HG02970 (cell line): Measurements from ENCODE around the gene GAREM2.
"Not testable (repeated sequence)": the region's sequence is repeated elsewhere in the genome, so short reads cannot be mapped to it uniquely, and the experiment has no call there.

Experiments used
- ATAC-seq: cut with Tn5 transposase; IDR thresholded peaks from one replicate; pipeline ENCODE4 v1.9.1; 2021; ENCODE audit warnings: mild to moderate bottlenecking, moderate library complexity, moderate number of reproducible peaks; ENCODE audit not compliant: unreplicated experiment, low FRiP score

The GAREM2 gene

DNA sequence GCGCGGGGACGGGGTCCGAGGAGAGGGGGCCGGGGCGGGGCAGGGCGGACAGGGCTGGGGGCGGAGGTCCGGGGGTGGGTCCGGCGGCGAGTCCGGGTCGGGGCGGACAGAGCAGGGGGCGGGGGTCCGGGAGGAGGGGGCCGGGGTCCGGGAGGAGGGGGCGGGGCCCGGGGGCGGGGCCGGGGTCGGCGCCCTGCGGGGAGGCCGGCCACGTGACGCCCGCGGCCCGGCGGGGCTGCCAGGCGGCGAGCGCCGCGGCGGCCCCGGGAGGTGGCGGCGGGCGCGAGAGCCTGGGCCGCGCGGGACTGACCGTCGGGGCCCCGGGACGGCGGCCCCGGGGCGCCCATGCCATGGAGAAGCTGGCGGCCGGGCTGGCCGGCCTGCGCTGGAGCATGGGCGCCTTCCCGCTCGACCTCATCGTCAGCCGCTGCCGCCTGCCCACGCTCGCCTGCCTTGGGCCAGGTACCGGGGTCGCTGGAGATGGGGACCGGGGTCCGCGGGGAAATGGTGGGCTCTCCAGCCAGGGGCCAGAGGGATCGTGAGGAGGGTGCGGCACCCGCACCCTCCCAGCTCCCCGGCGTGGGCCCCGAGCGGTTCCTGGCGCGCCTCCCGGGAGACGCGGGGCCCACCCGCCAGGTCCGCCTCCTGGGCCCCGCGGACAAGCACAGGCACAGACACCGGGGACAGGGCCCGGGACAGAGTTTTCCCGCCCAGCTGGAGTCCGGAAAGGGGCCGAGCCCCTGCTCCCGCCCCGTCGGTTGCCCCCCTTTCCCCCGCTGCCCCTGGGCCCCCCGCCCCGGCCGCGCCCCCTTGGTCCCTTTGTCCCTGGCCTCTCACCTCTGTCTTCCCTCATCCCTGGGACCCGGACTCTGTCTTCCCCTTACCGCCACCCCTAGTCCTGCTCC is at the start of gene GAREM2:
Gene GAREM2, plus strand, starts transcription at position 218 of the 905 bp plus-strand sequence. Its CDS starts 133 bp downstream, at position 351.
- no peak for ATAC-seq

DNA sequence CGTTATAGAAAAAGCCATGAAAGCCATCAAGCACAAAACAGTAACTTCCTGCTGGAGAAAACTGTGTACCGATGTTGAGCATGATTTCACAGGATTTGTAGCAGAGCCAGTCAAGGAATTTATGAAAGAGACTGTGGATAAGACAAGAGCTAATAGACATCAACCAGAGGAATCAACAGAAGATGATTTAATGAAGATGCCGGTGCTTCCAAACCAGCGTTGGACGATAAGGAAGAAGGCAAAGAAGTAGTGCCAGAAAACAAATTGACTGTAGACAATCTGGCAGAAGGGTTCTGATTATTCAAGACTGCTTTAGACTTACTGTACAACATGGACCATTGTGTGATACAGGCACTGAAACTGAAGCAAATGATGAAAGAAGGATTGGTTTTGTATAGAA is 49.5 kb upstream of the GAREM2 start:
- no peak for ATAC-seq

DNA sequence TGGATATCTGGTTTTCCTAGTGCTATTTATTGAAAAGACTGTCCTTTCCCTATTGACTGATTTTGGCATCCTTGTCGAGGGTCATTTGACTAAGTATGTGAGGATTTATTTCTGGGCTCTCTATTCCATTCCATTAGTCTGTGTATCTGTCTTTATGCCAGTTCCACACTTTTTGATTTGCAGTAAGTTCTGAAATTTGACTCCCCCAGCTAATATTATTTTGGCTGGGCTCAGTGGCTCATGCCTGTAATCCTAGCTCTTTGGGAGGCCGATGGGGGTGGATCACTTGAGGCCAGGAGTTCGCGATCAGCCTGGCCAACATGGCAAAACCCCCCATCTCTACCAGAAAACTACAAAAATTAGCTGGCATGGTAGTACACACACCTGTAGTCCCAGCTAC is 46.8 kb upstream of the GAREM2 start:
- no peak for ATAC-seq

DNA sequence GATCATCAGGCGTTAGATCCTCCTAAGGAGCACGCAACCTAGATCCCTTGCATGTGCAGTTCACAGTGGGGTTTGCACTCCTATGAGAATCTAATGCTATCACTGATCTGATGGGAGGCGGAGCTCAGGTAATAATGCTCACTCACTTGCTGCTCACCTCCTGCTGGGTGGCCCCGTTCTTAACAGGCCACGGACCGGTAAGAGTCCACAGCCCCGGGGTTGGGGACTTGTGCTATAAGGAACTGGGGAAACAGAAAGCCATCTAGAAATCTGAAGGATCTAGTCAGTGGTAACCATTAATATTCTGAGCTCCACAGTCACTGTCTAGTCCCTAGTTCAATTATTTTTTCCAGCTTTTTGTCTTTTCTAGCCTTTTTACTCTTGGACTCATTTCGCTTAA is 44.7 kb upstream of the GAREM2 start:
- no peak for ATAC-seq

DNA sequence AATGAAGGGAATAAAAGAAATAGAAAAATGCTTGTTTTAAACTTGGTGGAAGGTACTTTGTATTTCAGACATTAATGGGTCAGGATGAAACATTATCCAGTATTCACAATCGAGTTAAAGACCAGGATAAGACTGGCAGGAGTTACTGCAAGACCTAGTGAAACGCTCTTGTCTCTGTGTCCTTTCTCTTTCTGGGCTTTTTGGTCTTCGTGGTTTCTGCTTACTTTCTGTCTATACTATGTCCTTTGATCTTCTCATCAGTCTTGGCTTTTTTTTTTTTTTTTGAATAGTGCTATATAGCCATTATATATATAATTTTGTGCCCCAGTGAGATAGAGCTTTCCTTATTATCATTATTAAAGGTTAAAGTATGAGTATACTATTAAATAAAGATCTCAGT is 42.1 kb upstream of the GAREM2 start:
- no peak for ATAC-seq

DNA sequence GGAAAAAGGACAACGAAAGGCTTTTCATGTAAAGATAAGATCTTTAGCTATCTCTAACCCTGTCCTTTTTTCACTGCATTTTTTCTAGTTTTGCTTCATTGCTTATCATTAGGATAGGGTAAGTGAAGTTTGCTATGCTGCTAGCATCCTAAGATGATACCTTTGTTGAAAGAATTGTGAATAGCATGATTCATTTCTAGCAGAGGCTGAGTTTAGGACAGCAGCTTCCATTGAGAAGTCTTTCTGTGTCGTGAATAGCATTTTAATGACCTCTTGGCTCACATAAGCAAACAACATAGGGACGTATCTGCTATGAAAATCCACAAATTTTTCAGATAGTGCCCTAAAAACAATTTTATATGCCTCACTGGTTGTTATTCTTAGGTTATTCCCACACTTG is 36.4 kb upstream of the GAREM2 start:
- ATAC-seq, result no peak

DNA sequence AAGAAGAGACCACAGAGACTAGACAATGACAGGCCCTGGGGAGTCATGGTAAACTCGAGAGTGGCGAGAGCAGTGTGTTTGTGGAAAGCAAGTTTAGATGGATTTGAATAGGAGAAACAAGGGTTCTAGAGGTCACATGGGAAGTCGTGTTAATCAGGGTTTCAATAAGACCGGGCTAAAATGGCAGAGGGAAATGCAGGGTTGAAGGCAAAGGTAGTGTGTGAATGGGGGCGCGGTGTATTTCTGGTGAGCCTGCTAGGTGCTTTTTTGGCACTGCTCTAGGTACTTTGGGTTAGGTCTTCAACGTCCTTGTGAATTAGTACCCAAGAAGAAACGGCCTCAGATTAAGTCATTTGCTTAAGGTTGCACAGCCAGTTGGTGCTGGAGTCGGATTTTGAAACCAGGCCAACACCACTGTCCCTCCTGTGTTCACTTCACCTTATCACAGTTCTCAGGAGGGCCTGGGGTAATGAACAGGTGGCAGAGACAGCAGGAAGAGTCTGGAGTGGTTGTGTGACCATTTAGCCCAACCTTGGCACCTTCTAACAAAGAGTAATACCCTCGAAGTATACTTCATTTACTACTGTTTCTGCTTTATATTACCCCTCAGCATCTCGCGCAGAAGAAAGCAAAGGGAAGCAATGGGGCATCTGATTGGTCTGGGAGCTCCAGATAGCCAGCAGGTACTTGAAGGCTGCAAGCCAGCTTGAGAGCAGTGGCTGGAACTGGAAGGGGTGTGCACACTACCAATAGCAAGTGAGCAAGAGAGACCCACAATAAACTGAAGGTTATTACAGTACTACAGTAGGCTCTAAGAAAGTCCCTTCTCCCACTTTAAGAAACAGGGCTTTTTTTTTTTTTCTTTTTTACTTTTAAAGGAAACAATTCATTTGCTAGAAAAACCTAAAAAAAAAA is 33.4 kb upstream of the GAREM2 start:
- no peak for ATAC-seq

DNA sequence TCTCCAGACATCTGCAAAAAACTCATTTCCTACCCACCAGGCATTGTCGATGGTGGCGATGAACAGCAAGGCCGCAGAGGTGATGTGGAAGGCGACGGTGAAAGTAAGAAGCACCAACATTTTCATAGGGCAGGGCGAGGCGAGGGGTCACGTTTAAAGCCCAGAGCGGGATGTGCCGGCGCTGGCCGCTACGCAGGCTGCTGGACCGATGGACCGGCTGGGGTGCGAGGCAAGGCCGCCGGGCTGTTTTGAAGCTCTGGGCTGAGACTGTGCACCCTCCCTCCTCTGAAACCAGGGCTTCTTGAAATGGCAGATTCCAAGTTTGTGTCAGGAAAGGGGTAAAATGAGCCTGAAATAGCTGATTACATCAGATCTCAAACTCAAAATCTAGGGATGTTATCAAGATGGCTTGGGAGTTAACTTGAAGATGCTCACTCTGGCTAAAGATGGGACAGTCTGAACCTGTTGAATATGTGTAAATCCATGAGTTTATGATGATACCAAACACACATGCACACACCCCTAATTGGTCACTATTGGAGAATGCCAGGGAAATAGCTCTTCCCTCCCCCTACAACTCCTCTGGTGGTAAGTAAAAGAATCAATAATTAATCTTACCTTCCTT is 31.6 kb upstream of the GAREM2 start:
- no peak for ATAC-seq

DNA sequence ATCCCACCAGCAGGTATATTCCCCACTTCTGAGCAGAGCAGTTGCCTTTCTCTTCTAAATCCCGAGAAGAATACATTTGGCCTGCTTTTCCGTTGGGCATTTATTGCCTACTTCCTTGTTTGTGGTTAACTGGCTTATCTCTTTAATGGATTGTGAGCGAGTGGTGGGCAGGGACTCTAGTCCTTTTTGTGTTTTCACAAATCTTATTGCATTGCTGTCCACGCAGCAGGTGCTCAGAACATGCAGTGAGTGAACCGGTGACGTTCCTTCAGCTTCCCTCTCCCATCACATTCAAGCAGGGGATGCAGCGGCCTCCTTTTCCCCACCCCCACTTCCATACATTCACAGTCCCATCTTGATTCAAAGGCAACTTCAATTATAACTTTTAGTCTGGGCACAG is 28.9 kb upstream of the GAREM2 start:
- no peak for ATAC-seq

DNA sequence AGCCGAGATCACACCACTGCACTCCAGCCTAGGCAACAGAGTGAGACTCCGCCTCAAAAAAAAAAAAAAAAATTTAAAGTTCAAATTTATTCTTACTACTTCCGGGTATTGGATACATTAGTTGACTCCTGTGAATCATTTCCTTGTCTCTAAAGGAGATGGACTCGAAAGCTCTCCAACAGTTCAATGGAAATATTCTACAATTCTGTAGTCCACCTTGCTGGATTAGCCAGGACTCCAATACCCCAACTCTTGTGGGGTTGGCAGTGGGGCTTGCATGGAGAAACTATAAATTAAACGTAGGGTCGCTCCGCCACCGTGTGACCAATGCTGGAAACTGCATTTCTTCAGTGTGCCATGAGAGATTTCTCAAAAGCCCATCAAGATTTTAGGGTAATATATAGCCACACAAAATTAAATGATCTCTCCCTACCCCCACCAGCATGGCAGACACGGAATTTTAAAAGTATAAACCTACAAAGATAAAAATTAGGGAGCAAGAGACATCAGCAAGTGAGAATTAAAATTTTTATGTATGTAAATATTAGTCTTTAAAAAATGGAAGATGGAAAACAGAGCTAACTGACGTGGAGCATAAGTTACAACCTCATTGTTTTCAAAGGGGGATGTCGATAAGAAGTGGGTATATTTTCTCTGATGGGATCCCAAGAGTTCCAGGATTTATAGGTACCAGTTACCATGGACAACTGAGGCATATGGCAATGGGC is 27.8 kb upstream of the GAREM2 start:
- ATAC-seq, result no peak

DNA sequence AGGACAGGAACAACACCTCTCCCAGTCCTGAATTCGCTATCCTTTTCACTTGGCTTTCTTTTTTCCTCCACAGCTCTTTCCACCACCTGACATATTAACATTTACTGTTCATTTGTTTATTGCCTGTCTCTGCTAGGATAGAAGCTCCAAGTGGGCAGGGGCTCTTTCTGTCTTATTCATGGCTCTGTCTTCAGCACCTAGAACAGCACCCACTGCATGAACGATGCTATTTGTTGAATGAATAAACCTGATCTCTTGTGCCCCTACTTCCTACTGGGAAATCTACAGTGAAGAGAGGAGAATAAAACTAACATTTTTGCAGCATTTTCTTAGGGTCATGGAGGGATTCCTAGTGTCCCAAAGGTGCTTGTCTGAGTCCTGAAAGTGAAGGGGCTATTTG is 24.4 kb upstream of the GAREM2 start:
- ATAC-seq, result no peak

DNA sequence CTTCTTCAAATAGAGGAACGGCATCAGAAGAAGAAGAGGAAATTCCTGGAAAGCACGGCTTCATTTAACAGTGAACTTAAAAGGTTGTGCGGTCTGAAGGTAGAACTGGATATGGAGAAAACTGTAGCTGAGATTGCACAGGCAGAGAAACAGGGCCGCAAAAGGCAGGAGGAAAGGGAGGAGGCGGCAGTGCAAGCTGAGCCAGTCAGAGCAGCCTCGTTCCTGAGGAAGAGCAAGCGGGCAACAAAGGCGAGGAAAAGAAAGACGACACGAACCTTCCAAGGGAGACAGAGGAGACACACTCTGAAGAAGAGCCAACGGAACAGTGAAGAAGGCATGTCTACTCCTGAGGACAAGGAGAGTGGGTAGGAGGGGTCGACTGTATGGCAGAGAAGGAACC is 22.6 kb upstream of the GAREM2 start:
- ATAC-seq, result no peak

DNA sequence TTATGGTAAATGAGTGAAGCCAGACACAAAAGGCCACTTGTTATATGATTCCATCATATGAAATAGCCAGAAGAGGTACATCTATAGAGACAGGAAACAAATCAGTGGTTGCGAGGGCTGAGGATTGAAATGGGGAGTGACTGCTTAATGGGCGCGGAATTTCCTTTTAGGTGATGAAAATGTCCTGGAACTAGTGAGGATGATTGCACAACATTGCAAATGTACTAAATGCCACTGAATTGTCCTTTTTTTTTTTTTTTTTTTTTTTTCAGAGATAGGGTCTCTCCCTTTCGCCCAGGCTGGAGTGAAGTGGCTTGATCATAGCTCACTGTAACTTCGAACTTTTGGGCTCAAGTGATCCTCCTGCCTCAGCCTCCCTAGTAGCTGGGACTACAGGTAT is 15.3 kb upstream of the GAREM2 start:
- ATAC-seq, result no peak

DNA sequence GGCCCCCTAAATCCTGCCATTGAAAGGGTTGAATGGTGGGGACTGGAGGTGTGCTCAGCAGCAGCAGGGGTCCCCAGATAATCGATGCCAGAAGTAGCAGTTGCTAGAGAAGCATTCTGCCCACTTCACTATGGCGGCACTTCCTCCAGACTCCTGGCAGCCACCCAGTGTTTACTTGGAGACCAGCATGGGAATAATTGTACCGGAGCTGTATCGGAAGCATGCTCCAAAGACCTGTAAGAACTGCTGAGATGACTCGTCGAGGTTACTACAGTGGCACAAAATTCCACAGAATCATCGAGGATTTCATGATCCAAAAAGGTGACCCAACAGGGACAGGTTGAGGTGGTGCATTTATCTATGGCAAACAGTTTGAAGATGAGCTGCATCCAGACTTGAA is 11.0 kb upstream of the GAREM2 start:
- no peak for ATAC-seq

DNA sequence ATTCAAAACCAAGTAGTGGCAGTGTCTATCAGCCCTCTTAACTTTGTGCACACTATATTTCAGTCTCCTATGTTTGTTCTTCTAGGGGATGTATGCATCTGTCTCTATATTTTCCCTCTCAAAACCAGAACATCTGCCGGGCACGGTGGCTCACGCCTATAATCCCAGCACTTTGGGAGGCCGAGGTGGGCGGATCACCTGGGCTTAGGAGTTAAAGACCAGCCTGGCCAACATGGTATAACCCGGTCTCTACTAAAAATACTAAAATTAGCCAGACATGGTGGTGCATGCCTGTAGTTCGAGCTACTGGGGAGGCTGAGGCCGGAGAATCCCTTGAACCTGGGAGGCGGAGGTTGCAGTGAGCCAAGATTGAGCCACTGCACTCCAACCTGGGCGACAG is 9.9 kb upstream of the GAREM2 start:
- no peak for ATAC-seq

DNA sequence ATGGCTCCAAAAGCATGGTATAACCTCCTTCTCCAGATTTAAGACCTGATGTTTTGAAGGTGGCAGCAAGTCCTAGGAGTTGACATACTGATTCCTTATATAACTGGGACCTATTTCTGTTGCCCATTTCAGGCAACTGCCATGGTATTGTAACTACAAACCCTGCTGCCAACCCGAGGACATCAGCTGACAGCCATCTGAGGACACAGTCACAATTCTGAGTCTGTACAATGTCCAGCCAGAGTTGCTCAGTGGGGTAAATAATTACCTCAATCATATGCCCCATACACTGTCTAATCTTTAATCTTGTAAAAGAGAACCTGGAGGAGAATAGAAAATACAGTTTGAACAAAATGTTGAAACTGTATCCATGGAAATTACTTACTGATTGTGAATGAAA is 8.7 kb upstream of the GAREM2 start:
- ATAC-seq, result no peak

DNA sequence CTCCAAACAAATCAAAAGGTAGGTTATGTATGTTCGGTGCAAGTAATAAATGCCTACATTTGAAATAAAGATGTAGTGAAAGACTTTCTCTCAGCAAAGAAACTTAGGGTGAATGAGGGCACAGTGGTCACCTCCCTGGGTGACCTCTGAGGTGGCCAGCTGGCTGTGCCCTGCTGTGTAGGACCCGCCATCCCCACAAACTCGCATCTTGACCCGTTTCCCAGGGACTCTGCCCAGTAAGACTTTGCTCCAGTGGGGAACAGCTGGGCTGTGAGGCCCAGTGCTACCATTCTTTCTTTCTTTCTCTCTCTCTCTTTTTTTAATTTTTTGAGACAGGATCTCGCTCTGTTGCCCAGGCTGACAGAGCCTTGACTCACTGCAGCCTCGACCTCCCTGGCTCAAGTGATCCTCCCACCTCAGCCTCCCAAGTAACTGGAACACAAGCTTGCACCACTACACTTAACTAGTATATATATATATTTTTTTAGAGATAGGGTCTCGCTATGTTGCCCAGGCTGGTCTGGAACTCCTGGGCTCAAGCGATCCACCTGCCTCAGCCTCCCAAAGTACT is 8.2 kb upstream of the GAREM2 start:
- ATAC-seq, result no peak

DNA sequence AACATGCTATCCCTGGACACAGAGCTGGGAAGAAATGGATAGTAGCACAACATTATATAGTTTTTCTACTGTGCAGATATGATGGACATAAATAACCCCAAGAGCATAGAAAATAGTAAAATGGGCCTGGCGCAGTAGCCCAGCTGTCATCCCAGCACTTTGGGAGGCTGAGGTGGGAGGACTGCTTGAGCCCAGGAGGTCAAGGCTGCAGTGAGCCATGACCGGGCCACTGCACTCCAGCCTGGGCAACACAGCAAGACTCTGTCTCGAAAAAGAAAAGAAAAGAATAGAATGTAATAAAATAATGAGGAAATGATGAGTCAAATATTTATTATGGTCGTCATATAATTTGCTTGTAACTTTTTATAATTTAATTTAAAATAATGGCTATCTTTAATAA is 7.5 kb upstream of the GAREM2 start:
- no peak for ATAC-seq

DNA sequence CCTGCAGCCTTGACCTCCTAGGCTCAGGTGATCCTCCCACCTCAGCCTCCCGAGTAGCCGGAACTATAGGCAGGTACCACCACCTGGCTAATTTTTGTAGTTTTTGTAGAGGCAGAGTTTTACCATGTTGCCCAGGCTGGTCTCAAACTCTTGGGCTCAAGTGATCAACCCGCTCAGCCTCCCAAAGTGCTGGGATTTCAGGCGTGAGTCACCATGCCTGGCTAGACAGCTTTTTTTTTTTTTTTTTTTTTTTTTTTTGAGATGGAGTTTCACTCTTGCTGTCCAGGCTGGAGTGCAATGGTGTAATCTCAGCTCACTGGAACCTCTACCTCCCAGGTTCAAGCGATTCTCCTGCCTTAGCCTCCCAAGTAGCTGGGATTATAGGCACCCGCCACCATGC is 6.3 kb upstream of the GAREM2 start:
- ATAC-seq, result not testable (repeated sequence)

DNA sequence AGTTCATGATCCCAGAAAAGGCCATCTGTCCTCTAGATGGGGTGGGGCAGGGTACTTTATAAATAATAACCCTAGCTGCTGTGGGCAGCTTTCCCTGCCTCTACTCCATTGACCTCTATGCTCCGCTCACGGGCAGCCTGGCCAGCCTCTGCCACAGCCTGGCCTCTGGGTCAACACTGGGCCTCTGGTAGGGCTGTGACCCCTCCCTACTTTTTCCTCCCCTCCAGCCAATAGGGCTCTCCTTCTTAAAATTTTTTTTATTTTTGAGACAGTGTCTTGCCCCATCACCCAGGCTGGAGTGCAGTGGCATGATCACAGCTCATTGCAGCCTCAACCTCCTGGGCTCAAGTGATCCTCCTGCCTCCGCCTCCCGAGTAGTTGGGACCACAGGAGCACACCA is 4.1 kb upstream of the GAREM2 start:
- no peak for ATAC-seq
